ENCODE results near the gene DTNB. TPM values are rescaled to one million over a fixed set of nuclear protein-coding genes. Genes with fewer than 3 reads are reported as not detected.

DTNB gene
- total and polyA plus RNA-seq, 2 donors (not counting 1 experiment from before 2014, with no cell fraction given) = 5.1 to 5.4 TPM

GRCh38 chr2:25548601-25549000, 124.8 kb downstream of the DTNB start:
- H3K79me2 ChIP-seq (ENCODE audit: control insufficient read depth, insufficient read depth, low read length) = no peaks in the 10 kb centered on the region

GRCh38 chr2:25546852-25547251, 126.5 kb downstream of the DTNB start:
- Histone ChIP-seq H3K9ac (ENCODE audit: insufficient read depth, low read length) (no peak overlapping the region), H3K4me2 (ENCODE audit: extremely low read depth, insufficient read depth, low read length) (no peak overlapping the region), H3K4me3 (replicated peaks in 1 of 4; ENCODE audit: control extremely low read depth in 1 of 4, insufficient read depth in 1 of 4, low read depth in 3 of 4, low read length in 4 of 4) (no peak overlapping the region), H3K79me2 (ENCODE audit: control insufficient read depth, insufficient read depth, low read length) (no peaks in the 10 kb centered on the region), H2AFZ (ENCODE audit: low read length) (no peak overlapping the region), H3K27ac (ENCODE audit: insufficient read depth, low read length) (no peak overlapping the region), H3K4me1 (ENCODE audit: control insufficient read depth, extremely low read depth, insufficient read depth, low read length) (no peaks in the 10 kb centered on the region), H3K36me3 (ENCODE audit: control insufficient read depth, insufficient read depth, low read length) (no peaks in the 10 kb centered on the region), H3K27me3 (ENCODE audit: control insufficient read depth, insufficient read depth, low read length) (no peaks in the 10 kb centered on the region), H4K20me1 (ENCODE audit: control insufficient read depth, extremely low read depth, insufficient read depth, low read length) (no peaks in the 10 kb centered on the region), H3K9me3 (ENCODE audit: control insufficient read depth, insufficient read depth, low read depth, low read length) (no peaks in the 10 kb centered on the region)
- no peak for DNase-seq (ENCODE audit: low read depth in 2 of 2)
- TF ChIP-seq, protein P1, sequence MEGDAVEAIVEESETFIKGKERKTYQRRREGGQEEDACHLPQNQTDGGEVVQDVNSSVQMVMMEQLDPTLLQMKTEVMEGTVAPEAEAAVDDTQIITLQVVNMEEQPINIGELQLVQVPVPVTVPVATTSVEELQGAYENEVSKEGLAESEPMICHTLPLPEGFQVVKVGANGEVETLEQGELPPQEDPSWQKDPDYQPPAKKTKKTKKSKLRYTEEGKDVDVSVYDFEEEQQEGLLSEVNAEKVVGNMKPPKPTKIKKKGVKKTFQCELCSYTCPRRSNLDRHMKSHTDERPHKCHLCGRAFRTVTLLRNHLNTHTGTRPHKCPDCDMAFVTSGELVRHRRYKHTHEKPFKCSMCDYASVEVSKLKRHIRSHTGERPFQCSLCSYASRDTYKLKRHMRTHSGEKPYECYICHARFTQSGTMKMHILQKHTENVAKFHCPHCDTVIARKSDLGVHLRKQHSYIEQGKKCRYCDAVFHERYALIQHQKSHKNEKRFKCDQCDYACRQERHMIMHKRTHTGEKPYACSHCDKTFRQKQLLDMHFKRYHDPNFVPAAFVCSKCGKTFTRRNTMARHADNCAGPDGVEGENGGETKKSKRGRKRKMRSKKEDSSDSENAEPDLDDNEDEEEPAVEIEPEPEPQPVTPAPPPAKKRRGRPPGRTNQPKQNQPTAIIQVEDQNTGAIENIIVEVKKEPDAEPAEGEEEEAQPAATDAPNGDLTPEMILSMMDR (conservative IDR thresholded peaks at IDR 0.05 in 1 of 2, IDR thresholded peaks at IDR 0.05 in 1 of 2; ENCODE audit: low read depth in 1 of 2, low read length in 2 of 2) = no peak
- no peak for TF ChIP-seq EZH2 (IDR thresholded peaks at IDR 0.05; ENCODE audit: low read length, missing control alignments)

More at GRCh38 chr2:25548601-25549000, 124.8 kb downstream of the DTNB start:
- H3K9ac ChIP-seq (ENCODE audit: insufficient read depth, low read length) = no peak overlapping the region
- no peaks in the 10 kb centered on the region for H3K9me3 ChIP-seq (ENCODE audit: control insufficient read depth, insufficient read depth, low read depth, low read length)
- no peak for TF ChIP-seq EZH2 (IDR thresholded peaks at IDR 0.05; ENCODE audit: low read length, missing control alignments)
- TF ChIP-seq, protein P1 (conservative IDR thresholded peaks at IDR 0.05 in 1 of 2, IDR thresholded peaks at IDR 0.05 in 1 of 2; ENCODE audit: low read depth in 1 of 2, low read length in 2 of 2) = no peak
- no peak overlapping the region for H3K4me3 ChIP-seq (replicated peaks in 1 of 4; ENCODE audit: control extremely low read depth in 1 of 4, insufficient read depth in 1 of 4, low read depth in 3 of 4, low read length in 4 of 4)
- no peak for DNase-seq (ENCODE audit: low read depth in 2 of 2)
- no peaks in the 10 kb centered on the region for H4K20me1 ChIP-seq (ENCODE audit: control insufficient read depth, extremely low read depth, insufficient read depth, low read length)
- H3K4me1 ChIP-seq (ENCODE audit: control insufficient read depth, extremely low read depth, insufficient read depth, low read length) = no peaks in the 10 kb centered on the region
- no peaks in the 10 kb centered on the region for H3K27me3 ChIP-seq (ENCODE audit: control insufficient read depth, insufficient read depth, low read length)
- H3K27ac ChIP-seq (ENCODE audit: insufficient read depth, low read length) = no peak overlapping the region
- no peak overlapping the region for H2AFZ ChIP-seq (ENCODE audit: low read length)
- no peak overlapping the region for H3K4me2 ChIP-seq (ENCODE audit: extremely low read depth, insufficient read depth, low read length)
- H3K36me3 ChIP-seq (ENCODE audit: control insufficient read depth, insufficient read depth, low read length) = no peaks in the 10 kb centered on the region

- no peak overlapping the region for H3K27ac ChIP-seq (ENCODE audit: insufficient read depth, low read length)
- no peaks in the 10 kb centered on the region for H3K27me3 ChIP-seq (ENCODE audit: control insufficient read depth, insufficient read depth, low read length)
These were observed 127.5 kb downstream of the DTNB start for GRCh38 chr2:25545899-25546298.

More at GRCh38 chr2:25545899-25546298, 127.5 kb downstream of the DTNB start:
- no peak for TF ChIP-seq EZH2 (IDR thresholded peaks at IDR 0.05; ENCODE audit: low read length, missing control alignments)
- TF ChIP-seq, protein P1 (conservative IDR thresholded peaks at IDR 0.05 in 1 of 2, IDR thresholded peaks at IDR 0.05 in 1 of 2; ENCODE audit: low read depth in 1 of 2, low read length in 2 of 2) = no peak
- no peak overlapping the region for H2AFZ ChIP-seq (ENCODE audit: low read length)
- DNase-seq (ENCODE audit: low read depth in 2 of 2) = no peak
- no peaks in the 10 kb centered on the region for H4K20me1 ChIP-seq (ENCODE audit: control insufficient read depth, extremely low read depth, insufficient read depth, low read length)
- H3K4me3 ChIP-seq (replicated peaks in 1 of 4; ENCODE audit: control extremely low read depth in 1 of 4, insufficient read depth in 1 of 4, low read depth in 3 of 4, low read length in 4 of 4) = no peak overlapping the region
- no peak overlapping the region for H3K9ac ChIP-seq (ENCODE audit: insufficient read depth, low read length)
- no peaks in the 10 kb centered on the region for H3K79me2 ChIP-seq (ENCODE audit: control insufficient read depth, insufficient read depth, low read length)
- no peaks in the 10 kb centered on the region for H3K36me3 ChIP-seq (ENCODE audit: control insufficient read depth, insufficient read depth, low read length)
- H3K4me2 ChIP-seq (ENCODE audit: extremely low read depth, insufficient read depth, low read length) = no peak overlapping the region
- H3K4me1 ChIP-seq (ENCODE audit: control insufficient read depth, extremely low read depth, insufficient read depth, low read length) = no peaks in the 10 kb centered on the region
- no peaks in the 10 kb centered on the region for H3K9me3 ChIP-seq (ENCODE audit: control insufficient read depth, insufficient read depth, low read depth, low read length)

Measured in fibroblast of lung (primary cell).